Osteocyte (in vitro differentiated cells): Measurements from ENCODE around the gene RCAN3. TPM values are rescaled to one million over a fixed set of nuclear protein-coding genes. Genes with fewer than 3 reads are reported as not detected.
A peak's percentile ranks its signal among the peaks of the same experiment; 100 is the strongest.

Source experiments
- DNase-seq: peaks from one replicate; pipeline ENCODE4 v3.0.0; 2021; ENCODE audit warnings: mixed read lengths; ENCODE audit not compliant: unreplicated experiment; ENCODE audit errors: extremely low spot score
- H3K27ac Mint-ChIP-seq: one replicate; pipeline ENCODE4 v1.8.0; 2021; ENCODE audit warnings: mild to moderate bottlenecking, mixed read lengths; ENCODE audit not compliant: unreplicated experiment
- H3K27me3 Mint-ChIP-seq: one replicate; pipeline ENCODE4 v1.8.0; 2021; ENCODE audit warnings: mixed read lengths; ENCODE audit not compliant: unreplicated experiment
- H3K36me3 Mint-ChIP-seq: one replicate; pipeline ENCODE4 v1.8.0; 2021; ENCODE audit warnings: mixed read lengths; ENCODE audit not compliant: unreplicated experiment
- H3K4me1 Mint-ChIP-seq: one replicate; pipeline ENCODE4 v1.8.0; 2021; ENCODE audit warnings: mixed read lengths; ENCODE audit not compliant: unreplicated experiment
- H3K4me3 Mint-ChIP-seq: one replicate; pipeline ENCODE4 v1.8.0; 2021; ENCODE audit warnings: mild to moderate bottlenecking, moderate library complexity, mixed read lengths; ENCODE audit not compliant: unreplicated experiment
- H3K9me3 Mint-ChIP-seq: one replicate; pipeline ENCODE4 v1.8.0; 2021; ENCODE audit warnings: mixed read lengths; ENCODE audit not compliant: unreplicated experiment
- CTCF ChIP-seq: fragments of 200-600 bp; sonication (generic); IDR thresholded peaks from 2 replicates; pipeline ENCODE4 v1.5.0; 2021; ENCODE audit warnings: antibody characterized with exemption, mild to moderate bottlenecking, moderate library complexity
- total RNA-seq: library from RNA; stranded (reverse); gene quantifications from 2 replicates; pipeline ENCODE4 v1.2.1, GENCODE V29; 2021

RCAN3 gene
- total RNA-seq, 1 donor from 2014 or later = 9.8 TPM

- TF ChIP-seq CTCF = no peak
- Mint-ChIP-seq H3K27me3 (peaks cover 17% of the 10 kb centered on the region), H3K27ac (no peak overlapping the region), H3K4me3 (no peak overlapping the region), H3K4me1 (peaks cover 26% of the 10 kb centered on the region), H3K9me3 (no peaks in the 10 kb centered on the region), H3K36me3 (no peaks in the 10 kb centered on the region)
- no peak for DNase-seq
Measured at GRCh38 chr1:24560361-24560760, 57.7 kb downstream of the RCAN3 start.

- H3K4me1 Mint-ChIP-seq = peaks cover 34% of the 10 kb centered on the region
- H3K27me3 Mint-ChIP-seq = no peaks in the 10 kb centered on the region
- H3K4me3 Mint-ChIP-seq = no peak overlapping the region
- no peaks in the 10 kb centered on the region for H3K36me3 Mint-ChIP-seq
- TF ChIP-seq CTCF = no peak
- no peaks in the 10 kb centered on the region for H3K9me3 Mint-ChIP-seq
- DNase-seq = no peak
- no peak overlapping the region for H3K27ac Mint-ChIP-seq
Measured at GRCh38 chr1:24562625-24563024, 60.0 kb downstream of the RCAN3 start.

GRCh38 chr1:24564695-24565094, 62.1 kb downstream of the RCAN3 start:
- Mint-ChIP-seq H3K27me3 (no peaks in the 10 kb centered on the region), H3K4me3 (no peak overlapping the region), H3K36me3 (no peaks in the 10 kb centered on the region), H3K4me1 (peaks cover 32% of the 10 kb centered on the region), H3K9me3 (no peaks in the 10 kb centered on the region), H3K27ac (no peak overlapping the region)
- no peak for TF ChIP-seq CTCF
- DNase-seq = no peak

GRCh38 chr1:24566236-24566867, 63.7 kb downstream of the RCAN3 start:
- Mint-ChIP-seq H3K27ac (no peak overlapping the region), H3K36me3 (no peaks in the 10 kb centered on the region), H3K4me1 (peaks cover 32% of the 10 kb centered on the region), H3K9me3 (no peaks in the 10 kb centered on the region), H3K27me3 (no peaks in the 10 kb centered on the region), H3K4me3 (no peak overlapping the region)
- no peak for DNase-seq
- no peak for TF ChIP-seq CTCF

- Mint-ChIP-seq H3K36me3 (no peaks in the 10 kb centered on the region), H3K27me3 (no peaks in the 10 kb centered on the region), H3K4me3 (no peak overlapping the region), H3K27ac (peak overlapping the region; percentile 52), H3K9me3 (no peaks in the 10 kb centered on the region), H3K4me1 (peaks cover 21% of the 10 kb centered on the region)
- TF ChIP-seq CTCF = peak; percentile 28
- DNase-seq = no peak
Measured at GRCh38 chr1:24567792-24568388, 65.3 kb downstream of the RCAN3 start.
